Measurements from ENCODE around the gene CCDC171. TPM values are rescaled to one million over a fixed set of nuclear protein-coding genes. Genes with fewer than 3 reads are reported as not detected.
A peak's percentile ranks its signal among the peaks of the same experiment; 100 is the strongest.

CCDC171 gene
- total and polyA plus RNA-seq, 12 donors = 1.2 to 4.9 (median 2.7) TPM

- Histone ChIP-seq H3K36me3 (replicated peaks in 1 of 2) (no peaks in the 10 kb centered on the region), H3K27ac (no peak overlapping the region), H3K4me1 (replicated peaks in 1 of 2) (no peaks in the 10 kb centered on the region), H3K27me3 (peaks cover 5% of the 10 kb centered on the region), H3K4me3 (no peak overlapping the region), H3K9me3 (replicated peaks in 1 of 3) (no peaks in the 10 kb centered on the region)
- DNase-seq = no peak
- no peak for TF ChIP-seq POLR2A (IDR thresholded peaks at IDR 0.05)
- no peak for TF ChIP-seq CTCF (IDR thresholded peaks at IDR 0.05)
- WGBS, 4 donors = 82 to 100% (median 88%) methylated on average over 1 to 2 of the region's 2 CpGs
- intact Hi-C loops (cut with DNase I) = no loop called here
Measured at GRCh38 chr9:15542624-15543023, 10.2 kb upstream of the CCDC171 start.

GRCh38 chr9:15543047-15543813 lies 9.6 kb upstream of the CCDC171 start:
- H3K9me3 ChIP-seq (replicated peaks in 1 of 3) = no peaks in the 10 kb centered on the region
- no peaks in the 10 kb centered on the region for H3K36me3 ChIP-seq (replicated peaks in 1 of 2)
- H3K27ac ChIP-seq = no peak overlapping the region
- H3K4me3 ChIP-seq = no peak overlapping the region
- no peak for DNase-seq
- 83 to 93% (median 86%) methylated on average over 4 of the region's 4 CpGs for WGBS, 4 donors
- peaks cover 5% of the 10 kb centered on the region for H3K27me3 ChIP-seq
- TF ChIP-seq CTCF (IDR thresholded peaks at IDR 0.05) (no peak), POLR2A (IDR thresholded peaks at IDR 0.05) (no peak)
- intact Hi-C loops (cut with DNase I) = no loop called here
- H3K4me1 ChIP-seq (replicated peaks in 1 of 2) = no peaks in the 10 kb centered on the region

GRCh38 chr9:15549611-15550010 lies 3.2 kb upstream of the CCDC171 start:
- Histone ChIP-seq H3K4me3 (no peak overlapping the region), H3K4me1 (replicated peaks in 1 of 2) (peaks cover 0 to 7% of the 10 kb centered on the region in 2 donors), H3K27me3 (no peaks in the 10 kb centered on the region), H3K27ac (no peak overlapping the region), H3K9me3 (replicated peaks in 1 of 3) (no peaks in the 10 kb centered on the region), H3K36me3 (replicated peaks in 1 of 2) (no peaks in the 10 kb centered on the region)
- intact Hi-C loops (cut with DNase I) = no loop called here
- DNase-seq = no peak
- 90 to 97% (median 95%) methylated on average over 2 of the region's 2 CpGs for WGBS, 4 donors
- TF ChIP-seq POLR2A (IDR thresholded peaks at IDR 0.05) = no peak
- TF ChIP-seq CTCF (IDR thresholded peaks at IDR 0.05) = no peak

DNA sequence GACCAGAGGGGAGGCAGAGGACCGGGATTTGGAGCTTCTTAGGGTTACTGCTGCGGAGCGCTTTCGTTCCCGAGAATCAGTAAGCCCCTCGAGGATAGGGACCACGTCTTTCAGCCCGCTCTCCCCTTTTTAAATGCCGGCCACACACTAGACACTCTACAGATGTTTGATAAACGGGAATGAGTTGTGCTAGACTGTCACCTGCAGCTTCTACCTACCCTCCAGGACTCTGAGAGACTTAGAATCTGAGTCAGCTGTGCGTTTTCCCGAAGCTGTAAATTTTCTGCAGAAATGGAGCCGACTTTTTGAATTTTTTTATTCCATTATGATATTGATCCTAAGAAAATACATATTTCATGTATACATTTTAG lies 670 bp downstream of the CCDC171 start:
- Histone ChIP-seq H3K9me3 (replicated peaks in 1 of 3) (no peaks in the 10 kb centered on the region), H3K36me3 (replicated peaks in 1 of 2) (no peaks in the 10 kb centered on the region), H3K4me1 (replicated peaks in 1 of 2) (peaks cover 0 to 7% of the 10 kb centered on the region in 2 donors), H3K4me3 (peak overlapping the region; percentile 10 to 79 (median 59)), H3K27ac (peak overlapping the region in 3 of 5 donors; percentile 74 to 91 (median 84)), H3K27me3 (no peaks in the 10 kb centered on the region)
- DNase-seq = no peak
- intact Hi-C loops (cut with DNase I) = no loop called here
- WGBS, 4 donors = 0 to 1% (median 1%) methylated on average over 8 to 13 of the region's 13 CpGs
- TF ChIP-seq POLR2A (IDR thresholded peaks at IDR 0.05) = no peak
- no peak for TF ChIP-seq CTCF (IDR thresholded peaks at IDR 0.05)
